ENCODE measurements around the gene RRAGD. TPM values are rescaled to one million over a fixed set of nuclear protein-coding genes. Genes with fewer than 3 reads are reported as not detected.
A peak's percentile ranks its signal among the peaks of the same experiment; 100 is the strongest.

RRAGD gene
- total and polyA plus RNA-seq, 11 donors, result 25.8 to 147 (median 96.7) TPM

- H3K9me3 ChIP-seq, result no peaks in the 10 kb centered on the region
- H3K4me3 ChIP-seq, result peak overlapping the region in 8 of 12 donors; percentile 14 to 33 (median 26)
- H3K27me3 ChIP-seq, result no peaks in the 10 kb centered on the region
- 33 to 46% (median 44%) methylated on average over 3 of the region's 3 CpGs for WGBS, 4 donors
- DNase-seq (no peak), ATAC-seq (no peak)
- no peaks in the 10 kb centered on the region for H3K36me3 ChIP-seq
- intact Hi-C loops (cut with DNase I), result loop anchor here in 1 of 10 donors (10.0 kb wide), 1 partner anchor 233 kb away; no protein-coding TSS in a partner anchor
- peak overlapping the region in 5 of 12 donors; percentile 14 to 52 (median 24) for H3K27ac ChIP-seq
- H3K4me1 ChIP-seq, result peaks cover 0 to 28% (median 2%) of the 10 kb centered on the region in 12 donors
- TF ChIP-seq POLR2A (IDR thresholded peaks at IDR 0.05) (no peak), CTCF (IDR thresholded peaks at IDR 0.05) (no peak)
Observed at GRCh38 chr6:89357390-89357789, 54.7 kb downstream of the RRAGD start.

- TF ChIP-seq CTCF (IDR thresholded peaks at IDR 0.05) (no peak), POLR2A (IDR thresholded peaks at IDR 0.05) (no peak)
- Histone ChIP-seq H3K9me3 (no peaks in the 10 kb centered on the region), H3K4me3 (peak overlapping the region in 2 of 12 donors; percentile 27 to 32), H3K27ac (peak overlapping the region in 3 of 12 donors; percentile 14 to 40 (median 16)), H3K36me3 (no peaks in the 10 kb centered on the region), H3K27me3 (no peaks in the 10 kb centered on the region), H3K4me1 (peaks cover 0 to 30% (median 2%) of the 10 kb centered on the region in 12 donors)
- ATAC-seq (no peak), DNase-seq (no peak)
- WGBS, 4 donors, result 48 to 70% (median 58%) methylated on average over 1 of the region's 1 CpG
- intact Hi-C loops (cut with DNase I), result loop anchor here in 1 of 10 donors (10.0 kb wide), 1 partner anchor 232 kb away; no protein-coding TSS in a partner anchor
Observed at GRCh38 chr6:89356642-89357170, 55.4 kb downstream of the RRAGD start.

DNA sequence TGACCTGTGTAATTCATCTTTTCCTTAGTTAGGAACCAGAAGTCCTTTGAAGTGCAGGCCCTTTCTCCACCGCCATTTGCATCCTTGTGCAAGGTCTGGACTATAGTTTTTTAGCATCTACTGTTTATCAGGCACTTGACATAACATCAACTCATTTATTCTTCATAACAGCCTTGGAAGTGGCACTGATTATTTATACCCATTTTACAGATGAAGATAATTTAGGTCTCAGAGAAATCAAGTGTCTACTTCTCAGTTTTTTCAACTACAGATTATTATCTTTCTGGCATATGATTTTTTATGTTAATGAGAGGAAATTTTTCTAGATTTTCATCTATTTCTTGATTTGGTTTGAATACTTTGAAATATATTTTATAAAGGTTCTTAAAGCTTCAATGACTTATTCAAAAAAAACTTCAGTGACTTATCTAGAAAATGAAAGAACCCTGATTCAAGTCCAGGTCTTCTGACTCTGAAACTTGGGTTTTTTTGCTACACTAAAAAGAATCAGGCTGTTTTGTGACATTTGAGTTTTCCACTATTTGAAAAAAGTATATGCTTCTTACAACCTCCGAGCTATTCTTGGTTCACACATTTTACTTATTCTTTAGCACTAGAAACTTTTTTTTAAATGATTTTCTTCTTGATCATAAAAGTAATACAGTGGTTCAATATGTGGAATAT lies 56.4 kb downstream of the RRAGD start:
- intact Hi-C loops (cut with DNase I), result loop anchor here in 1 of 10 donors (10.0 kb wide), 1 partner anchor 231 kb away; no protein-coding TSS in a partner anchor
- no peaks in the 10 kb centered on the region for H3K9me3 ChIP-seq
- no peak for DNase-seq

More for the DNA sequence above, 56.4 kb downstream of the RRAGD start:
- TF ChIP-seq CTCF (IDR thresholded peaks at IDR 0.05) (no peak), POLR2A (IDR thresholded peaks at IDR 0.05) (no peak)
- 90 to 97% (median 96%) methylated on average over 2 of the region's 2 CpGs for WGBS, 4 donors
- no peak for ATAC-seq
- Histone ChIP-seq H3K4me3 (no peak overlapping the region), H3K27me3 (no peaks in the 10 kb centered on the region), H3K27ac (no peak overlapping the region), H3K36me3 (no peaks in the 10 kb centered on the region), H3K4me1 (peaks cover 0 to 35% (median 7%) of the 10 kb centered on the region in 12 donors)

Data from heart left ventricle (tissue), 16 donors.